Activated B cell treated with CpG ODN at 0.5 μM for 24 hours (primary cell): Measurements from ENCODE around the gene DAD1. TPM values are rescaled to one million over a fixed set of nuclear protein-coding genes. Genes with fewer than 3 reads are reported as not detected.
"Not testable (repeated sequence)": the region's sequence is repeated elsewhere in the genome, so short reads cannot be mapped to it uniquely, and the experiment has no call there.

ENCODE experiments used
- ATAC-seq: fragments of 200-7000 bp; cut with Tn5 transposase; one replicate; pipeline ENCODE4 v1.10.0; 2021; ENCODE audit warnings: low read depth, mild to moderate bottlenecking, moderate library complexity
- CTCF ChIA-PET: fragments of 350-600 bp; sonication (Branson Sonifier 250); formaldehyde crosslinking; loops from one replicate; lab custom pipeline; 2021; ENCODE audit warnings: antibody characterized with exemption; lab: Charles Lee
- POLR2A ChIA-PET: fragments of 350-600 bp; sonication (Branson Sonifier 250); formaldehyde crosslinking; loops from one replicate; lab custom pipeline; 2021; ENCODE audit warnings: antibody characterized with exemption; lab: Charles Lee
- DNase-seq: peaks from one replicate; pipeline ENCODE4 v3.0.0; 2022
- H3K27ac Mint-ChIP-seq: one replicate; pipeline ENCODE4 v1.8.0; 2020; ENCODE audit warnings: mixed read lengths
- H3K27me3 Mint-ChIP-seq: one replicate; pipeline ENCODE4 v1.8.0; 2021; ENCODE audit warnings: mixed read lengths
- H3K36me3 Mint-ChIP-seq: one replicate; pipeline ENCODE4 v1.8.0; 2021; ENCODE audit warnings: low read depth, mixed read lengths
- H3K4me1 Mint-ChIP-seq: one replicate; pipeline ENCODE4 v1.8.0; 2021; ENCODE audit warnings: mixed read lengths
- H3K4me3 Mint-ChIP-seq: one replicate; pipeline ENCODE4 v1.8.0; 2020; ENCODE audit warnings: mild to moderate bottlenecking, mixed read lengths
- H3K9me3 Mint-ChIP-seq: one replicate; pipeline ENCODE4 v1.8.0; 2020; ENCODE audit warnings: mixed read lengths
- CTCF ChIP-seq: fragments of 200-600 bp; IDR thresholded peaks from one replicate; pipeline ENCODE4 v1.8.0; 2022; ENCODE audit warnings: antibody characterized with exemption, mild to moderate bottlenecking
- intact Hi-C: fragments of 100-400 bp; cut with micrococcal nuclease; formaldehyde crosslinking; loops from one replicate; pipeline ENCODE4 v1.15.1; 2024
- total RNA-seq: library from RNA; stranded (reverse); gene quantifications from 2 replicates; pipeline ENCODE4 v1.2.3, GENCODE V29; 2022

Gene DAD1
- total RNA-seq, 1 donor from 2014 or later = 123 TPM

GRCh38 chr14:22588526-22589095 lies 413 bp downstream of the DAD1 start:
- no peaks in the 10 kb centered on the region for H3K9me3 Mint-ChIP-seq
- H3K4me3 Mint-ChIP-seq = peak overlapping the region; percentile 99
- DNase-seq (no peak), ATAC-seq (no peak)
- no peak for TF ChIP-seq CTCF
- peaks cover 32% of the 10 kb centered on the region for H3K36me3 Mint-ChIP-seq
- peaks cover 64% of the 10 kb centered on the region for H3K4me1 Mint-ChIP-seq
- intact Hi-C loops = loop anchor here (1.0 to 10.0 kb wide), 13 partner anchors 10 to 1284 kb away; partner anchors contain the start of genes ABHD4, ACIN1, C14orf119 and LRP10
- CTCF ChIA-PET = interaction anchor here (1.3 to 5.0 kb wide), 8 partner anchors 10 to 330 kb away, joined by 4 to 41 read pairs (median 5); partner anchors contain the start of genes ABHD4 and RBM23
- POLR2A ChIA-PET = interaction anchor here (1.0 to 2.9 kb wide), 22 partner anchors 10 to 506 kb away, joined by 3 to 40 read pairs (median 6); partner anchors contain the start of genes ABHD4, ACIN1, C14orf119 and LRP10
- H3K27ac Mint-ChIP-seq = peak overlapping the region; percentile 100
- no peaks in the 10 kb centered on the region for H3K27me3 Mint-ChIP-seq

- Mint-ChIP-seq H3K4me1 (peaks cover 70% of the 10 kb centered on the region), H3K4me3 (peak overlapping the region; percentile 99), H3K27ac (peak overlapping the region; percentile 100), H3K36me3 (peaks cover 39% of the 10 kb centered on the region)
- POLR2A ChIA-PET = interaction anchor here (1.2 to 2.9 kb wide), 8 partner anchors 10 to 419 kb away, joined by 3 to 40 read pairs (median 13); partner anchors contain the start of genes ABHD4, LRP10 and OXA1L
- intact Hi-C loops = loop anchor here (2.0 to 10.0 kb wide), 3 partner anchors 419 to 1283 kb away; partner anchors contain the start of gene NGDN
- CTCF ChIA-PET = interaction anchor here (1.3 to 5.0 kb wide), 4 partner anchors 11 to 312 kb away, joined by 4 to 41 read pairs (median 10); partner anchors contain the start of gene ABHD4
- H3K9me3 Mint-ChIP-seq, DNase-seq, ATAC-seq, H3K27me3 Mint-ChIP-seq: not testable (repeated sequence)
Measured at GRCh38 chr14:22587677-22588422, 1.2 kb downstream of the DAD1 start.

GRCh38 chr14:22587247-22587646 lies 1.8 kb downstream of the DAD1 start:
- CTCF ChIA-PET = interaction anchor here (1.3 kb wide), 1 partner anchor 265 kb away, joined by 4 read pairs; no protein-coding TSS in a partner anchor
- intact Hi-C loops = loop anchor here (10.0 kb wide), 1 partner anchor 1282 kb away; no protein-coding TSS in a partner anchor
- Mint-ChIP-seq H3K4me1 (peaks cover 73% of the 10 kb centered on the region), H3K27me3 (no peaks in the 10 kb centered on the region), H3K36me3 (peaks cover 40% of the 10 kb centered on the region), H3K4me3 (peak overlapping the region; percentile 53), H3K9me3 (no peaks in the 10 kb centered on the region), H3K27ac (peak overlapping the region; percentile 24)
- POLR2A ChIA-PET = no interaction called here
- no peak for DNase-seq
- TF ChIP-seq CTCF = no peak
- no peak for ATAC-seq

GRCh38 chr14:22583994-22584393 lies 5.0 kb downstream of the DAD1 start:
- CTCF ChIA-PET = no interaction called here
- no peak for TF ChIP-seq CTCF
- no peak overlapping the region for H3K4me3 Mint-ChIP-seq

GRCh38 chr14:22580625-22581024 lies 8.4 kb downstream of the DAD1 start:
- H3K27ac Mint-ChIP-seq = no peak overlapping the region

More at GRCh38 chr14:22583994-22584393, 5.0 kb downstream of the DAD1 start:
- DNase-seq (no peak), ATAC-seq (no peak)
- no peaks in the 10 kb centered on the region for H3K9me3 Mint-ChIP-seq
- intact Hi-C loops = loop anchor here (10.0 kb wide), 1 partner anchor 1279 kb away; no protein-coding TSS in a partner anchor
- peaks cover 62% of the 10 kb centered on the region for H3K4me1 Mint-ChIP-seq
- POLR2A ChIA-PET = interaction anchor here (0.6 kb wide), 1 partner anchor 63 kb away, joined by 6 read pairs; no protein-coding TSS in a partner anchor
- H3K27me3 Mint-ChIP-seq = no peaks in the 10 kb centered on the region
- H3K27ac Mint-ChIP-seq = no peak overlapping the region
- peaks cover 46% of the 10 kb centered on the region for H3K36me3 Mint-ChIP-seq

More at GRCh38 chr14:22580625-22581024, 8.4 kb downstream of the DAD1 start:
- peaks cover 43% of the 10 kb centered on the region for H3K36me3 Mint-ChIP-seq
- no peak overlapping the region for H3K4me3 Mint-ChIP-seq
- no peak for ATAC-seq
- CTCF ChIA-PET = no interaction called here
- POLR2A ChIA-PET = no interaction called here
- peaks cover 42% of the 10 kb centered on the region for H3K4me1 Mint-ChIP-seq
- intact Hi-C loops = loop anchor here (10.0 kb wide), 1 partner anchor 1276 kb away; no protein-coding TSS in a partner anchor
- TF ChIP-seq CTCF = no peak
- H3K27me3 Mint-ChIP-seq = no peaks in the 10 kb centered on the region
- no peaks in the 10 kb centered on the region for H3K9me3 Mint-ChIP-seq
- DNase-seq = no peak
